Fibroblast of skin of back (primary cell): ENCODE data around the gene OR10AD1.
"Not testable (repeated sequence)": the region's sequence is repeated elsewhere in the genome, so short reads cannot be mapped to it uniquely, and the experiment has no call there.

ENCODE experiments used
- DNase-seq: peaks from one replicate; pipeline ENCODE4 v3.0.0-alpha.2; 2013

The OR10AD1 gene

GRCh38 chr12:48157889-48158370, 45.2 kb downstream of the OR10AD1 start:
- no peak for DNase-seq

- peak; percentile 97 for DNase-seq
These were observed 45.8 kb downstream of the OR10AD1 start, which contains the start of gene ASB8 for GRCh38 chr12:48157018-48157888. Gene ASB8 (minus strand): TSS chr12:48157515. CDS start chr12:48153496, 4,019 bp downstream.

GRCh38 chr12:48156652-48157017, 46.5 kb downstream of the OR10AD1 start:
- no peak for DNase-seq

DNA sequence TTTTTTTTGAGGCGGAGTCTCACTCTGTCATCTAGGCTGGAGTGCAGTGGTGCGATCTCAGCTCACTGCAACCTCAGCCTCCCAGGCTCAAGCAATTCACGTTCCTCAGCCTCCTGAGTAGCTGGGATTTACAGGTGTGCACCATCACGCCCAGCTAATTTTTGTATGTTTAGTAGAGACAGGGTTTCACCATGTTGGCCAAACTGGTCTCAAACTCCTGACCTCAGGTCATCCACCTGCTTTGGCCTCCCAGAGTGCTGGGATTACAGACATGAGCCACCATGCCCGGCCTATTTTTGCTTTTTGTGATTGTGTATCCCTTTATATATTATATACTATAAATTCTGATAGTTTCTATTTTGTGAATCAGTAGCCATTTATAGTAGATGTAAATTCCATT, 47.3 kb downstream of the OR10AD1 start:
- not testable (repeated sequence) for DNase-seq
